GM19468 (cell line): ENCODE data around the gene CAPN5.

Source experiments
- ATAC-seq: cut with Tn5 transposase; IDR thresholded peaks from one replicate; pipeline ENCODE4 v1.9.1; 2021; ENCODE audit warnings: mild to moderate bottlenecking, moderate library complexity, moderate number of reproducible peaks; ENCODE audit not compliant: unreplicated experiment; ENCODE audit errors: extremely low read depth

The CAPN5 gene

DNA sequence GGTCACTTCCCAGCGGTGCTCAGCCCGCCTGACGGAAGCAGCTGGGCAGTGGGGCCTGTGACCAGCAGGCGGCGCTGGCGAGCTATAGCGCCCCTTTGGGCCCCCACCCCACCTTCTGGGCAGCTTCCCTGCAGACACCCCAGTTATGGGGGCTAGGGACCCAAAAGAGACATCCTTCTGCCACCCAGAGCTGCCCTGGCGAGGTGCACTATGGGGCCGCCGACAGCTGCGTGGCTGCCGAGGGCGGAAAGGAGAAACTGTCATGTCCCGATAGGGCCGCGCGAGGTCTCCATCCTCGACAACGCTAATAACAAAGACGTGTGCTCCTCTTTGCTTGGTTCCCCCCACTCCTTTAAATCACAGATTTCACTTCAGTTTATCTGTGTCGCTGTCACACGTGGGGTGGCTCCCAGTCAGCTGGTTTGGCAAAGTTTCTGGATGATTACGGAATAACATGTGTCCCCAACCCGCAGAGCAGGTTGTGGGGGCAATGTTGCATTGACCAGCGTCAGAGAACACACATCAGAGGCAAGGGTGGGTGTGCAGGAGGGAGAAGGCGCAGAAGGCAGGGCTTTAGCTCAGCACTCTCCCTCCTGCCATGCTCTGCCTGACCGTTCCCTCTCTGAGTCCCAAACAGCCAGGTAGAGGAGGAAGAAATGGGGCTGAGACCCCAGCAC, 60.6 kb downstream of the CAPN5 start:
- ATAC-seq, result no peak

DNA sequence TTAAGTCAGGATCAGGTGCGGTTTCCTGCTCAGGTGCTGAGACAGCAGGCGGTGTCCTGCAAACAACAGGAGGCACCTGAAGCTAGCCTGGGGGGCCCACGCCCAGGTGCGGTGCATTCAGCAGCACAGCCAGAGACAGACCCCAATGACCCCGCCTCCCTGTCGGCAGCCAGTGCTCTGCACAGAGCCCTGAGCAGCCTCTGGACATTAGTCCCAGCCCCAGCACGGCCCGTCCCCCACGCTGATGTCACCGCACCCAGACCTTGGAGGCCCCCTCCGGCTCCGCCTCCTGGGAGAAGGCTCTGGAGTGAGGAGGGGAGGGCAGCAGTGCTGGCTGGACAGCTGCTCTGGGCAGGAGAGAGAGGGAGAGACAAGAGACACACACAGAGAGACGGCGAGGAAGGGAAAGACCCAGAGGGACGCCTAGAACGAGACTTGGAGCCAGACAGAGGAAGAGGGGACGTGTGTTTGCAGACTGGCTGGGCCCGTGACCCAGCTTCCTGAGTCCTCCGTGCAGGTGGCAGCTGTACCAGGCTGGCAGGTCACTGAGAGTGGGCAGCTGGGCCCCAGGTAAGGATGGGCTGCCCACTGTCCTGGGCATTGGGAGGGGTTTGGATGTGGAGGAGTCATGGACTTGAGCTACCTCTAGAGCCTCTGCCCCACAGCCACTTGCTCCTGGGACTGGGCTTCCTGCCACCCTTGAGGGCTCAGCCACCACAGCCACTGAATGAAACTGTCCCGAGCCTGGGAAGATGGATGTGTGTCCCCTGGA, 61.3 kb downstream of the CAPN5 start, which contains the start of gene MYO7A:
Gene MYO7A (plus strand): TSS at position 327 of the 772 bp plus-strand sequence. CDS start 2,389 bp downstream, outside the sequence.
- no peak for ATAC-seq

DNA sequence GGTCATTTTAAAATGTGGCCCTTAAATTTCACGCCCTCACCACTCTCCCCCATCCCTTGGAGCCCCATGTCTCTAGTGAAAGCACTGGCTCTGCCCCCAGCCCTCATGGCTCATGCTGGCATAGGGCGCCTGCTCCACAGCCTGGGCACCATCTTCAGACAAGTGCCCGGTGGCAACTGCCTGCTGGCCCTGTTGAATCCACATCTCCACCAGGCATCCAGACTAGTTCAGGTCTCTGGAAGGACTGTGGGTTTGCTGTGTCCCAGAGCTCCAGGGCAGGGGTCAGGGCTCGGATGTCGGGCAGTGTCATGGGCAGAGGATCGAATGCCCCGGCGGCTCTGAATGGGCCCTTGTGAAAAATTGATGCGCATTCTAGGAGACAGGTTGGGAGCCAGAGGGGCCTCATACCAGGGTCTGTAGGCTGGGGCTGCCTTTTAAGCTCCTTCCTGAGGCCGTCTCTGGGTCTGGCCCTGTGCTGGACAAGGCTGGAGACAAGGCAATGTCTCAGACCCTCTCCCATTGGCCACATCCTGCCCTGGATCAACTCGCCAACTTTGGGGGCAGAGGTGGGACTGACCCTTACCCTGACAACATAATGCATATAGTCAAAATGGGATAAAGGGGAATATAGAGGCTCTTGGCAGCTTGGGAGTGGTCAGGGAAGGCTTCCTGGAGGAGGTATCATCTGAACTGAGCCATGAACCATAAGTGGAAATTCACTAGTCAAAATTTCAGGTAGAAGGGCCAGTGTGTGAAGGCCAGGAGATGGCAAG, 62.5 kb downstream of the CAPN5 start:
- ATAC-seq, result no peak

DNA sequence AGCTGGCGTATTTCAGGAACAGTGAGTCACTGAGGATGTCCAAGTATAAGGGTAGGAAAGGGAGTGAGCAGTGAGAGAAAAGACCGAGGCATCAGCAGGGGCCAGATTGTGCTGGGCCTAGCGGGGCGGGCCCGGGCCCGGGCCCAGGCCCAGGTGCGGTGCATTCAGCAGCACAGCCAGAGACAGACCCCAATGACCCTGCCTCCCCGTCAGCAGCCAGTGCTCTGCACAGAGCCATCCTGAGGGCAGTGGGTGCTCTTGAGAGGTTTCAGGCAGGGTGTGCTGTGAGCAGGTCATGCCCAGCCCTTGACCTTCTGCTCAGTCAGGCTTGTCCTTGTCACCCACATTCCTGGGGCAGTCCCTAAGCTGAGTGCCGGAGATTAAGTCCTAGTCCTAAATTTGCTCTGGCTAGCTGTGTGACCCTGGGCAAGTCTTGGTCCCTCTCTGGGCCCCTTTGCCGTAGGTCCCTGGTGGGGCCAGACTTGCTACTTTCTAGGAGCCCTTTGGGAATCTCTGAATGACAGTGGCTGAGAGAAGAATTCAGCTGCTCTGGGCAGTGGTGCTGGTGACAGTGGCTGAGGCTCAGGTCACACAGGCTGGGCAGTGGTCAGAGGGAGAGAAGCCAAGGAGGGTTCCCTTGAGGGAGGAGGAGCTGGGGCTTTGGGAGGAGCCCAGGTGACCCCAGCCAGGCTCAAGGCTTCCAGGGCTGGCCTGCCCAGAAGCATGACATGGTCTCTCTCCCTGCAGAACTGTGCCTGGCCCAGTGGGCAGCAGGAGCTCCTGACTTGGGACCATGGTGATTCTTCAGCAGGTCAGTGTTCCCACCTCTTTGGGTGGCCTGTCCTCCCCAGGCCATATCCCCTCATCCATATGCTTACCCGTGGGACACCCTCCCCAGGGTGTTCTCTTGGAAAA, 63.3 kb downstream of the CAPN5 start:
- ATAC-seq, result no peak

DNA sequence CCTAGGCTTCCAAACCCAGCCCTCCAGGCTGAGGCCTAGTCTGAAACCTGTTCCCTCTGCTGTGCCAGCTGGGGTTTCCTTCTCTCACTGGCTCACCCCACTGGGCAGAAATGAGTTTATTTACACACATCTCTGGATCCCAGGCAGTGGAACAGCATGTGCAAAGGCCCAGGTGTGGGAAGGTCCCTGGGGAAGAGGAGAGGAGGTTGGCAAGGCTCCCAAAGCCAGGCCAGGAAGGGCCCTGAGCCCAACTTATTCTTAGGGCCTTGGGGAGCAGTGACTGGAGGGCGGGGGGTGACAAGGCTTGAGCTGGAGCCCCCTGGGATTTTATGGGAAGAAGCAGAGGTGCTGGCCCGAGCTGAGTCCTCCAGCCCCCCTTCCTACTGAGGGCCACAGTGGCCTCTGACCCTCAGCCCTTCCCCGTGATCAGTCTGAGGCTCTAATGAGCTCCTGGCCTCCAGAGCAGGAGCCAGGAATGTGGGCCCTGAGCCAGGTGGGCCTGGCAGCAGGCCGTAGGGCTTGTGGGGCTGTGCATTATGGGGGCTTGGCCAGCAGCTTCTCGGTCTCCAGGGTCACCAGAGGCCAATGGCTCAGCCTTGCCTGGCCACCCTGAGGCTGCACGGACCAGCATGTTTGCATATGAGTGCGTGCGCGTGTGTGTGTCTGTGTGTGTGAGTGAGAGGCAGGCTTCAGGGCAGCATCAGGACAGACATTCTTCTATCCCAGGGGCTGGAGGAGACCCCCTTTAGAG, 64.2 kb downstream of the CAPN5 start:
- ATAC-seq, result no peak

DNA sequence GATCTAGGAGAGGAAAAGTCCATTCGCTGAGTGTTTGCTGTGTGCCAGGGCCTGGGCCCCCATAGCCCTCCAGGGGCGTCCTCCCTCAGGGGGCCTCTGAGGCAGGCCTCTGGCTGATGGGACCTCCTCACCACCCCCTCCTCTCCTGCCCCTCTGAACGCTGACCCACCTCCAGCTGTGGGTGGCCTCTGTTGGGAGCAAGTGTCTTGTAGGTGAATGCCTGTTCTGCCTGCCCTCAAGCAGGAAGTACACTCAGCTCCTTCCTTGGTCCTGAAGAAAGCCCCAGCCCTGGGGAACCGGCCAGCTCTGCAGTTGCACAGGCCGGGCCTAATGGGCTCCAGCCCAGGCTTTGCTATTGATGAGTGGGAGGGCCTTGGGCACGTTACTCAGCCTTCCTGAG, 64.8 kb downstream of the CAPN5 start:
- ATAC-seq, result no peak

DNA sequence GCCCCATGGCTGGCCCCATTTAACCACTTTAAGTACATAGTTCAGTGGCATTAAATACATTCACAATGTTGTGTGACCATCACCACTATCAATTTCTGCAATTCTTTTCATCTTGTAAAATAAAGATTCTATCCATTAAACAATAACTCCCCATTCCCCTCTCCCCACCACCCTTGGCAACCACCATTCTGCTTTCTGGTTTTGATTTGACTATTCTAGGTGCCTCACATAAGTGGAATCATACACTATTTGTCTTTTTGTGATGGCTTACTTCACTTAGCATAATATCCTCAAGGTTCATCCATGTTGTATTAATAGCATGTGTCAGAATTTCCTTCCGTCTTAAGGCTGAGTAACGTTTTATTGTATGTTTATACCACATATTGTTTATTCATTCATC, 68.3 kb downstream of the CAPN5 start:
- ATAC-seq, result no peak

DNA sequence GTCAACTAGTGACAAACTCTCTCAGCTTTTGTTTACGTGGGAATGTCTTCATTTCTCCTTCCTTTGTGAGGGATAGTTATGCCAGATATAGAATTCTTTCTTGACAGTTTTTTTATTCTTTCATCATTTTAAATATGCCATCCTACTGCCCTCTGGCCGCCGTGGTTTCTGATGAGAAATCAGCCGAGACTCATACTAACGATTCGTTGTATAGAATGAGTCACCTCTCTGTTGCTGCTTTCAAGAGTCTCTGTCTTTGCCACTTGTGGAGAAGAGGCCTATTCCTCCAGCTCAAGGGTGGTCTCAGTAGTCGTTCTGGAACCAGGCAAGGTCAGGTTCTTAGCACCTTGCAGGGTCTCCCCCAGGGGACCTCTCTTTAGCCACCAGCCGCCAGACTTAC, 69.3 kb downstream of the CAPN5 start:
- ATAC-seq, result no peak

DNA sequence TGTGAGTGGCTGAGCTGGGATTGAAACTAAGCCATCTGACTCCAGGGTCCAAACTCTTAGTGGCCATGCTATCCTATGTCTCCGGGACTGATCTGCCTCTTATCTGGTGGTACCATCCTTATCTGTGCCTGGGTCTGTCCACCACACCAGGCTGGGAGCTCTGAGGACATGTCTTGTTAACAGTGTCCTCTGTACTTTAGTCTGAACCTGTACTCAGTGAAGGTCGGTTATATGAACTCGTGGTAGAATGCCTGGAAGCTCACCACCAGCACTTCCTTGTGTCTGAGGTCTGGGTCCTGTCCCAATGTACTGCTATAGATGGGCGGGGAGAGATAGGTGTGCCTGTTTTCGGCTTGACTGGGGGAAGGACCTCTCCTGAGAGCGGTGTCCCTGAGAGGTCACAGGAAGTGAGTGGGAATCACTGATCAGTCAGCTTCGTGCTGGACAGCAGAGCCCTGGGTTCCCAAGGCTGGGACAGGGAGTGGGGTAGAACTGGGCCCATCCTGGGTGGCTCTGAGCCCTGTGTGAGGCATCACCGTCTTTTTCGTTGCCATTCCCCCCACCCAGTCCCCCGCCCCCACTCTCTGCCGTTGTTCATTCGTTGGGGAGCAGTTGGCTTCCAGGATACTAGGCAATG, 70.1 kb downstream of the CAPN5 start:
- ATAC-seq, result no peak

DNA sequence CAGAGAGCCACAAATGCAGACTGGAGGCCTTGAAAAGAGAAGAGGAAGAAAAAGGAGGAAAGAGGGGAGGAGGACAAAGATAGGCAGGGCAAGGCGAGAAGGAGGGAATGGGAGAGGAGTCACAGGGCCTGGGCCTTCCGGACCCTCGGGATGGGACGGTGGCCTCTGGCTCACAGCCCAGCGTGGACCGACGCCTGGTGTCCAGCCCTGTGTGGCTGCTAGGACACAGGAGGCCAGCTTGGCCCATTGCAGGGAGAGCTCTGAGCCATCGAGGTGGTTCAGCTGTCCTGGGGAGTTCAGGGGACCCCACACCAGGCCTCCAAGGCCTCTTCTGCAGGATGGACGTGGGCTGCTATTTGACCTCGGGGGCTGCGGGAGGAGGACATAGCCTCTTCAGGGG, 70.7 kb downstream of the CAPN5 start:
- no peak for ATAC-seq

DNA sequence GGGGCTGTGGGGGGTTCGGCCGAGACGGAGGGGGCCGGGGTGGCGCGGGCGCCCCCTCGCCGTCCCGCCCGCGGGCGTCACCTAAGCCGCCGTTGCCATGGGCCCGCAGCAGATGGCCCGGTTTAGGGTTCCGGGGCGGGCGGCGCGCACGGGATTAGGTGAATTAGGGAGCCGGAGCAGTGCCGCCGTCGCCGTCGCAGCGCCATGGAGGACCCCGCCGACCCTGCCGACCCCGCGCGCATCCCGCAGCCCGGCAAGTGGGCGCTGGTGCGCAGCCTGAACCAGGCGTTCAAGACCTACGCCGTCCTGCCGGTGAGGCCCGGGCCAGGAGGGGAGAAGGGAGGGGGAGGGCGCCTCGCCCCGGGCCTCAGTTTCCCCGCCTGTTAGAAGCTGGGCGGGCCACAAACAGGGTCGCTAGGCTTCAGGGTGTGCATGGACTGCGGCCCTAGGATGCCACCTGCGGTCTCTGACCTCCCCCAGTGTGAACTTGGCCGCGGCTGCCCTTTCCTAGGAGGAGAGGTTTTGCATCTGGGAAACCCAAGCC, 71.4 kb downstream of the CAPN5 start:
- no peak for ATAC-seq

DNA sequence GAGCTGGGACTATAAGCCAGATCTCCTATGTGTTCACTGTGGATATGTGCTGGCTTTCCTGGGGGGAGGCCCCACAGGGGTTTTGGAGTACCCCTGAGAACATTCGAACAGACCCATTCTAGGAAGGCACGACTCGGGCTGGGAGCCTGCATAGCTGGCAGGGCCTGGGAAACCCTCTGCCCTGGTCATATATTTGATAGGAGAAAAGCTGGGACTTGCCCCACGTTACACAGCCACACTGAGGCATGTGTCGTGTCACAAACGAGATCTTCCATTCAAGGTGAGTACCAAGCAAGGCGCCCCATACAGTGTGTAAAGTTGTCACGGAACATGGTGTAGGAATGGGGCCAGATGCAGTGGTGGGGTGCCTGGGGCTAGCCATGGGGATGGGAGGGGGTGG, 72.4 kb downstream of the CAPN5 start:
- no peak for ATAC-seq

DNA sequence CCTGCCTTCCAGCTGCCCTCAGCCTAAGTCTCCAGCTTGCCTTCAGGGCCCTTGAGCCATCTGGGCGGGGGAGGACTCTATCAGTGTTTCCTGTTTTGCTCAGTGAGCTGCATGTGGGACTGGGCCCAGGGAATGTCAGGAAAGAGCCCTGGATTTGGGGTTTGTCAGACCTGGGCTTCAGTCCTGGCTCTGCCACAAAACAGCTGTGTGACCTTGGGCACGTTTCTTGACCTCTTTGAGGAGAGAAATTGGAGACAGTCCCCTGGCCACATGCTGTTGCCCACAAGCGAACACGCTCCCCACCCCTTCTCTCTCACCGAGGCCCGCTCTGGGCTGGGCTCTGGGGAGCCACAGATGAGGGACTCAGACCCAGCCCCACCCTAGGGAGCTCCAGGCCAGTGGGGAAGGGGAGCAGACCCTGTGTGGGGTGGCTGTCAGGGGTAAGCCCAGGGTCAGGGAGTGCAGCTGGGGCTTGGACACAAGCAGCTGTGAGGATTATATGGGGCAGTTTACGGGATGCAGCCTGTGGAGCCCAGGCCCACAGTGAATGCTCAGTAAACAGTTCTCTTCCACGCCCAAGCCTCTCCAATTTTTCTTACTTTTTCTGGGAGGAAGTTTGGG, 73.6 kb downstream of the CAPN5 start:
- no peak for ATAC-seq

DNA sequence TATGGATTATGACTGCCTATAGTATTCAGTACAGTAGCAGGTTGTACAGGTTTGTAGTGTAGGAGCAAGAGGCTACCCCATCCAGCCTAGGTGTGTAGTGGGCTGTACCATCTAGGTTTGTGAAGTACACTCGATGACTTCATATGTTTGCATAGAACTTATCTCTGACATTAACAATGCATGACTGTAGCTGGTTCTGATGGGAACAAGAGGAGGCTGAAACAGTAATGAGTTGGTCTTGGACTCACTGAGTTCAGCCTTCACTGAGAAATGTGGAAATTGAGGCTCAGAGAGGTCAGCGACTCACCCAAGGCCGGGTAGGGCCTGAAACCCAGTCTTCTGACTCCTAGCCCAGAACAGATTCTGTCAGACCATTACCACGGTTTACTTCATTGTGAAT, 74.3 kb downstream of the CAPN5 start:
- ATAC-seq, result no peak

DNA sequence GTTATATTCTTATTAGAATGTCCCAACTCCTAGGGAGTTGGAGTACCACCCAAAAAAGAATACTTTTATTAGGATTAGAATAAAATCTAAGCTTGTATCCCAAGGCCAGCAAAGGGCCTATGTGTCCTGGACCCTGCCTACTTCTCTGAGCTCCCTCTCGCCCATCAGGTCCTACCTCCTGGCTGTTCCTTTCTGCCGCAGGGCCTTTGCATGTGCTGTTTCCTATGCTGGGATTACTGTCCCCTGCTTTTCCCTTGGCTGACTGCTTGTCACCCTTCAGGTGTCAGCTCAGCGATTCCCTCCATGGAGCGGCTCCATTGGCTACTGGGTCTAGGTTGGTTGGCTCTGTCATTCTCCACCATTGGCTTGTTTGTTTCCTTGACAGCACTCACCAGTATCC, 74.7 kb downstream of the CAPN5 start:
- no peak for ATAC-seq

DNA sequence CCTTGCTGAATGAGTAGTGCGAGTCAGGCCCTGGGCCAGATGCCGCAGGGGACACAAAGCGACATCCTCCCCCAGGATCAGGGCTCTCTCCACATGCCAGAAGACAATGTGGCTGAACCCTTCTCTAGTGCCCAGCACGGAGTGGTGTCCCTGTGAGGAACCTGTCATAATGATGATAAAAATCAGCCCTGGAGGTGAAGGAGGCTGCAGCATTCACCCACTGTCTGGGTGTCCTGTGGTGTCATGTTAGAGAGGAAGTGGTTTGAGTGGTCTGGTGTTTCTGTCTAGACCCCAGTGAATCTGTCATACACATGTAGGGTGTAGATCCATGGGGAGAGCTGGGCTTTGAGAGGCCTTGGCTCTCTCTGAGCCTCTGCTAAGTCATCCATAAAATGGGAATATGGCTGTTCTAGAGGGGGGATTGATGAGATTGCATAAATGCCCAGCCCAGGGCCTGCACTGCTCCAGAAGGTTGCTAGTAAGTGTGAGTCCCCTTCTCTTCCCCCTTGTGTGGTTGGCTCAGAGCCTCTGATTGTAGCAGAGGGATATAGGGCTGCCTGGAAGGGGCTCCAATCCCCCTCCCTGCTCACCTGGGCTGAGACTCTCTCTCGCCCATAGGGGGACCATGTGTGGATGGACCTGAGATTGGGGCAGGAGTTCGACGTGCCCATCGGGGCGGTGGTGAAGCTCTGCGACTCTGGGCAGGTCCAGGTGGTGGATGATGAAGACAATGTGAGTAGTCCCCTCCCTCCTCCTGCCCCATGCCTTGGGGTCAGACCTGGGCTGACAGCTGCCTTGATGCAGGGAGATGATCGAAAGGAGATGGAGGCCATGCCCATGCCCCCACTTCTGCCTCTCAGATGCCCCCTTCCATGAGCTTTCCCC, 75.6 kb downstream of the CAPN5 start:
- ATAC-seq, result no peak

DNA sequence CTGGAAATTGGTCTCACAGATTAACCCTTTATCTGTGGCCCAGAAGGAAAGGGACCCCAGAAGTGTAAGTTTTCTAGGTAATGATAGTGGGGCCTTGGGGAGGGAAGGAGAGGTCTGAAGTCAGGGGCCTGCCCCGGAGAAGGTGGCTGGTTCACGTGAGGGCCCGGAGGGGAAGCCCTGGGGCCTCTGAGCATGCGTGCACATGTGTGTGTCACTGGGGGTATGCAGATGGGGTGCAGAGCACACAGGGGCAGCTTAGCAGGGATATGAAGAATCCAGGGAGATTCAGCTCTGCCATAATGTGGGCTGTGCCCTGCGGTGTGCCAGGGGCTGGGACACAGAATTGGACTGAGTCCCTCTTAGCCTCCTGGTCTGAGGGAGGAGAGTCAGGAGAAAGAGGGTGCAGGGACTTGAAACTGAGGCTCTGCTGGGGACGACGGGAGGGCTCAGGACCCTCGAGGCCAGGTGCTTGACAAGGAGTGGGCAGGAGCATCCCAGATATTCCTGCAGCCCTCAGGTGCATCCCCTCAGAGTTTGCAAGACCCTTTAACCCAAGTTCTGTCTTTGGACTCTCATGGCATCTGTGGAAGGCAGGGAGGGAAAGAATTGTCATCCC, 76.7 kb downstream of the CAPN5 start:
- no peak for ATAC-seq
